ENCODE measurements around the gene PAM.

DNA sequence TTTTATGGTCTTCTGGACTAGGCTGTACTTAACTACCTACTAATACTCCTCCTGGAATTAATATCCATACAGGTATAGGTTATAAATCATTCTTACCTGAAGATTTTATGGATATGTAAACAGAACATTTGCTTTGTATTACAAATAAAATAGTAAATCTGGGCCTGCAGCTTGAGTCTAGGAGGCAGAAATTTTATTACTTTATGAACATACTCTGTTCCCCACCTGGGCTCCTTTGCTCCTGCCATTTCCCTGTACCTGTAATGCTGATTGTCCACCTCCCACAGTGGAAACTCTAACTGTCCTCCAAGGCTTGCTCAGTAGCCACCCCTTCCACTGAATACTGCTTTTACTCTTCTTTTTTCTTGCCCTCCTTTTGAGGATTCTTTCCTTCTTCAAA lies 108.0 kb downstream of the PAM start:
- TF ChIP-seq, protein P1, sequence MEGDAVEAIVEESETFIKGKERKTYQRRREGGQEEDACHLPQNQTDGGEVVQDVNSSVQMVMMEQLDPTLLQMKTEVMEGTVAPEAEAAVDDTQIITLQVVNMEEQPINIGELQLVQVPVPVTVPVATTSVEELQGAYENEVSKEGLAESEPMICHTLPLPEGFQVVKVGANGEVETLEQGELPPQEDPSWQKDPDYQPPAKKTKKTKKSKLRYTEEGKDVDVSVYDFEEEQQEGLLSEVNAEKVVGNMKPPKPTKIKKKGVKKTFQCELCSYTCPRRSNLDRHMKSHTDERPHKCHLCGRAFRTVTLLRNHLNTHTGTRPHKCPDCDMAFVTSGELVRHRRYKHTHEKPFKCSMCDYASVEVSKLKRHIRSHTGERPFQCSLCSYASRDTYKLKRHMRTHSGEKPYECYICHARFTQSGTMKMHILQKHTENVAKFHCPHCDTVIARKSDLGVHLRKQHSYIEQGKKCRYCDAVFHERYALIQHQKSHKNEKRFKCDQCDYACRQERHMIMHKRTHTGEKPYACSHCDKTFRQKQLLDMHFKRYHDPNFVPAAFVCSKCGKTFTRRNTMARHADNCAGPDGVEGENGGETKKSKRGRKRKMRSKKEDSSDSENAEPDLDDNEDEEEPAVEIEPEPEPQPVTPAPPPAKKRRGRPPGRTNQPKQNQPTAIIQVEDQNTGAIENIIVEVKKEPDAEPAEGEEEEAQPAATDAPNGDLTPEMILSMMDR (IDR thresholded peaks at IDR 0.05): no peak
- no peak for TF ChIP-seq POLR2A (IDR thresholded peaks at IDR 0.05)
